Effector memory CD4-positive, alpha-beta T cell (primary cell): Measurements from ENCODE around the gene ABI1.
"Not testable (repeated sequence)": the region's sequence is repeated elsewhere in the genome, so short reads cannot be mapped to it uniquely, and the experiment has no call there.

Experiments
- DNase-seq, 3 donors: peaks; one replicate each; pipeline ENCODE4 v3.0.0-alpha.2; 2020
- H3K27ac ChIP-seq: 2 replicates; pipeline ENCODE4 v1.7.0; 2013; ENCODE audit warnings: mild to moderate bottlenecking, low read length, moderate library complexity; ENCODE audit not compliant: insufficient read depth, poor library complexity, severe bottlenecking
- H3K27me3 ChIP-seq: replicated peaks from 2 replicates; pipeline ENCODE4 v1.7.0; 2013; ENCODE audit warnings: mild to moderate bottlenecking, low read length; ENCODE audit not compliant: insufficient read depth, control insufficient read depth, poor library complexity, severe bottlenecking
- H3K36me3 ChIP-seq: 2 replicates; pipeline ENCODE4 v1.7.0; 2013; ENCODE audit warnings: mild to moderate bottlenecking, low read length, moderate library complexity; ENCODE audit not compliant: control insufficient read depth, insufficient read depth
- H3K4me1 ChIP-seq: 2 replicates; pipeline ENCODE4 v1.7.0; 2013; ENCODE audit warnings: low read length, mild to moderate bottlenecking; ENCODE audit not compliant: control insufficient read depth, insufficient read depth, poor library complexity, severe bottlenecking
- H3K4me3 ChIP-seq: 2 replicates; pipeline ENCODE4 v1.7.0; 2013; ENCODE audit warnings: low read length, low read depth, mild to moderate bottlenecking; ENCODE audit not compliant: insufficient read depth, poor library complexity, severe bottlenecking
- H3K9me3 ChIP-seq: 2 replicates; pipeline ENCODE4 v1.7.0; 2013; ENCODE audit warnings: mild to moderate bottlenecking, low read length, moderate library complexity; ENCODE audit not compliant: control insufficient read depth
- total RNA-seq, 3 donors: gene quantifications; one replicate each; lab custom pipeline; 2026; lab: John Stamatoyannopoulos, UW

The ABI1 gene
- total RNA-seq, result 124 to 143 (median 127) reads per million in 3 donors

GRCh38 chr10:26860443-26861204, at the start of gene ABI1:
TSS of gene ABI1 (minus strand) at chr10:26860958. CDS start at chr10:26860863, 95 bp downstream.
- H3K27ac ChIP-seq, result peak within 1 kb of the TSS; percentile 96
- DNase-seq, result peak; percentile 96 to 98 (median 97)
- H3K36me3 ChIP-seq, result no peaks in the 10 kb centered on the region
- peaks cover 13% of the 10 kb centered on the region for H3K4me1 ChIP-seq
- no peaks in the 10 kb centered on the region for H3K9me3 ChIP-seq
- H3K4me3 ChIP-seq, result peak within 1 kb of the TSS; percentile 99
- no peaks in the 10 kb centered on the region for H3K27me3 ChIP-seq

GRCh38 chr10:26909753-26910152, 49.0 kb upstream of the ABI1 start:
- H3K27me3 ChIP-seq, result no peaks in the 10 kb centered on the region
- H3K36me3 ChIP-seq, result no peaks in the 10 kb centered on the region
- no peak overlapping the region for H3K4me3 ChIP-seq
- no peaks in the 10 kb centered on the region for H3K9me3 ChIP-seq
- no peaks in the 10 kb centered on the region for H3K4me1 ChIP-seq
- no peak overlapping the region for H3K27ac ChIP-seq
- no peak for DNase-seq

GRCh38 chr10:26905253-26905781, 44.6 kb upstream of the ABI1 start:
- DNase-seq, H3K36me3 ChIP-seq, H3K27me3 ChIP-seq, H3K9me3 ChIP-seq, H3K4me1 ChIP-seq, H3K4me3 ChIP-seq, H3K27ac ChIP-seq: not testable (repeated sequence)

- H3K36me3 ChIP-seq, result no peaks in the 10 kb centered on the region
- no peaks in the 10 kb centered on the region for H3K9me3 ChIP-seq
- no peak overlapping the region for H3K27ac ChIP-seq
- no peaks in the 10 kb centered on the region for H3K27me3 ChIP-seq
- no peaks in the 10 kb centered on the region for H3K4me1 ChIP-seq
- H3K4me3 ChIP-seq, result no peak overlapping the region
- DNase-seq, result no peak
These were observed 42.9 kb upstream of the ABI1 start for GRCh38 chr10:26903431-26904217.

GRCh38 chr10:26892306-26892923, 31.7 kb upstream of the ABI1 start:
- DNase-seq, H3K36me3 ChIP-seq, H3K27me3 ChIP-seq, H3K4me1 ChIP-seq, H3K27ac ChIP-seq, H3K9me3 ChIP-seq, H3K4me3 ChIP-seq: not testable (repeated sequence)

- no peak overlapping the region for H3K4me3 ChIP-seq
- no peaks in the 10 kb centered on the region for H3K27me3 ChIP-seq
- H3K36me3 ChIP-seq, result no peaks in the 10 kb centered on the region
- no peaks in the 10 kb centered on the region for H3K9me3 ChIP-seq
- H3K4me1 ChIP-seq, result no peaks in the 10 kb centered on the region
- H3K27ac ChIP-seq, result no peak overlapping the region
- DNase-seq, result peak in 1 of 3 donors; percentile 7
These were observed 30.2 kb upstream of the ABI1 start for GRCh38 chr10:26890956-26891355.

GRCh38 chr10:26887611-26888215, 27.0 kb upstream of the ABI1 start:
- Histone ChIP-seq H3K36me3 (no peaks in the 10 kb centered on the region), H3K27ac (no peak overlapping the region), H3K27me3 (no peaks in the 10 kb centered on the region), H3K9me3 (no peaks in the 10 kb centered on the region), H3K4me3 (no peak overlapping the region), H3K4me1 (no peaks in the 10 kb centered on the region)
- DNase-seq, result no peak

GRCh38 chr10:26881600-26882331, 21.0 kb upstream of the ABI1 start:
- H3K4me3 ChIP-seq, result no peak overlapping the region
- no peaks in the 10 kb centered on the region for H3K36me3 ChIP-seq
- DNase-seq, result no peak
- H3K4me1 ChIP-seq, result no peaks in the 10 kb centered on the region
- no peak overlapping the region for H3K27ac ChIP-seq
- H3K27me3 ChIP-seq, result no peaks in the 10 kb centered on the region
- no peaks in the 10 kb centered on the region for H3K9me3 ChIP-seq

GRCh38 chr10:26879744-26880143, 19.0 kb upstream of the ABI1 start:
- no peaks in the 10 kb centered on the region for H3K27me3 ChIP-seq
- no peaks in the 10 kb centered on the region for H3K36me3 ChIP-seq
- no peaks in the 10 kb centered on the region for H3K4me1 ChIP-seq
- H3K4me3 ChIP-seq, result no peak overlapping the region
- no peak for DNase-seq
- no peak overlapping the region for H3K27ac ChIP-seq
- H3K9me3 ChIP-seq, result no peaks in the 10 kb centered on the region
